SK-N-SH (cell line): ENCODE measurements around the gene HM13.

ENCODE experiments used
- EZH2phosphoT487 ChIP-seq: fragments of 200-600 bp; sonication (generic); IDR thresholded peaks from 2 replicates; pipeline ENCODE4 v1.6.1; 2017; ENCODE audit warnings: low read depth, mixed run types, mild to moderate bottlenecking, antibody characterized with exemption, moderate library complexity, borderline replicate concordance
- GABPA ChIP-seq: IDR thresholded peaks from 2 replicates; pipeline ENCODE4 v1.4.0; 2012; ENCODE audit warnings: low read depth, mild to moderate bottlenecking
- NFIC ChIP-seq: IDR thresholded peaks from 2 replicates; pipeline ENCODE4 v1.4.0; 2012; ENCODE audit warnings: borderline replicate concordance
- POLR2AphosphoS5 ChIP-seq: IDR thresholded peaks from 2 replicates; pipeline ENCODE4 v1.6.1; 2012; ENCODE audit warnings: low read depth, low read length
- TF ChIP-seq, protein P1 (sequence below): IDR thresholded peaks from 2 replicates; pipeline ENCODE4 v1.4.0; 2012; ENCODE audit warnings: low read depth
- TF ChIP-seq, protein P2 (sequence below): fragments of 200-600 bp; sonication (generic); IDR thresholded peaks from 2 replicates; pipeline ENCODE4 v1.6.1; 2017; ENCODE audit warnings: antibody characterized with exemption, mild to moderate bottlenecking, moderate library complexity
- TF ChIP-seq, protein P3 (sequence below): IDR thresholded peaks from 2 replicates; pipeline ENCODE4; 2012
- TF ChIP-seq, protein P4 (sequence below): IDR thresholded peaks from 2 replicates; pipeline ENCODE4 v1.4.0; 2012; ENCODE audit warnings: low read depth, borderline replicate concordance

DNA sequence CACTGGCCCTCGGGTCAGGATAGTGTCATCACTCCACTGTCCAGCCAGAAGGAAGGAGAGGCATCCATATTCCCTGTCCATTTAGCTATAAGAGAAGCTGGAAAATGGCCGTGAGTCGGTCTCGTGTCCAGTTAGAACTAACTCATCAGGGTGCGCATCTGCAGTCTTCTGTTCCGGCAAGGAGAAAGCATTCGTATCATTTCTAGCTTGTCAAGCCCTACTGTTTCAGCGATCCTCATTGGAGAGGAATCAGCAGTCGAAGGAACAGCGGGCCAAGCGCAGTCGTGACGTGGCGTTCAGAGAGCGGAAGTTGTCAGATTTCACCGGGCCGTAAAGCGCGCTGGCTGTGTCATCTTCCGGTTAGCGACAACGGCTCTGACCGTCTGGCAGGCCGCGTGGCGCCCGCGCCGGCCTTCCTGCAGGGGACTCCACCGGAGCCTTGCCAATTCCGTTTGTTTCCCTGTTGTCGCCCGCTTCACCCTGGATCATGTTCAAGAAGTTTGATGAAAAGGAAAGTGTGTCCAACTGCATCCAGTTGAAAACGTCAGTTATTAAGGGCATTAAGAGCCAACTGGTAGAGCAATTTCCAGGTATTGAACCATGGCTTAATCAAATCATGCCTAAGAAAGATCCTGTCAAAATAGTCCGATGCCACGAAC is 32.9 kb downstream of the HM13 start:
- TF ChIP-seq, protein P1, sequence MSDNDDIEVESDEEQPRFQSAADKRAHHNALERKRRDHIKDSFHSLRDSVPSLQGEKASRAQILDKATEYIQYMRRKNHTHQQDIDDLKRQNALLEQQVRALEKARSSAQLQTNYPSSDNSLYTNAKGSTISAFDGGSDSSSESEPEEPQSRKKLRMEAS, result peak; percentile 97
- TF ChIP-seq, protein P2, sequence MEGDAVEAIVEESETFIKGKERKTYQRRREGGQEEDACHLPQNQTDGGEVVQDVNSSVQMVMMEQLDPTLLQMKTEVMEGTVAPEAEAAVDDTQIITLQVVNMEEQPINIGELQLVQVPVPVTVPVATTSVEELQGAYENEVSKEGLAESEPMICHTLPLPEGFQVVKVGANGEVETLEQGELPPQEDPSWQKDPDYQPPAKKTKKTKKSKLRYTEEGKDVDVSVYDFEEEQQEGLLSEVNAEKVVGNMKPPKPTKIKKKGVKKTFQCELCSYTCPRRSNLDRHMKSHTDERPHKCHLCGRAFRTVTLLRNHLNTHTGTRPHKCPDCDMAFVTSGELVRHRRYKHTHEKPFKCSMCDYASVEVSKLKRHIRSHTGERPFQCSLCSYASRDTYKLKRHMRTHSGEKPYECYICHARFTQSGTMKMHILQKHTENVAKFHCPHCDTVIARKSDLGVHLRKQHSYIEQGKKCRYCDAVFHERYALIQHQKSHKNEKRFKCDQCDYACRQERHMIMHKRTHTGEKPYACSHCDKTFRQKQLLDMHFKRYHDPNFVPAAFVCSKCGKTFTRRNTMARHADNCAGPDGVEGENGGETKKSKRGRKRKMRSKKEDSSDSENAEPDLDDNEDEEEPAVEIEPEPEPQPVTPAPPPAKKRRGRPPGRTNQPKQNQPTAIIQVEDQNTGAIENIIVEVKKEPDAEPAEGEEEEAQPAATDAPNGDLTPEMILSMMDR, result no peak
- TF ChIP-seq, protein P3, sequence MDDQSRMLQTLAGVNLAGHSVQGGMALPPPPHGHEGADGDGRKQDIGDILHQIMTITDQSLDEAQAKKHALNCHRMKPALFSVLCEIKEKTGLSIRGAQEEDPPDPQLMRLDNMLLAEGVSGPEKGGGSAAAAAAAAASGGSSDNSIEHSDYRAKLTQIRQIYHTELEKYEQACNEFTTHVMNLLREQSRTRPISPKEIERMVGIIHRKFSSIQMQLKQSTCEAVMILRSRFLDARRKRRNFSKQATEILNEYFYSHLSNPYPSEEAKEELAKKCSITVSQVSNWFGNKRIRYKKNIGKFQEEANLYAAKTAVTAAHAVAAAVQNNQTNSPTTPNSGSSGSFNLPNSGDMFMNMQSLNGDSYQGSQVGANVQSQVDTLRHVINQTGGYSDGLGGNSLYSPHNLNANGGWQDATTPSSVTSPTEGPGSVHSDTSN, result no peak
- no peak for TF ChIP-seq EZH2phosphoT487
- TF ChIP-seq, protein P4, sequence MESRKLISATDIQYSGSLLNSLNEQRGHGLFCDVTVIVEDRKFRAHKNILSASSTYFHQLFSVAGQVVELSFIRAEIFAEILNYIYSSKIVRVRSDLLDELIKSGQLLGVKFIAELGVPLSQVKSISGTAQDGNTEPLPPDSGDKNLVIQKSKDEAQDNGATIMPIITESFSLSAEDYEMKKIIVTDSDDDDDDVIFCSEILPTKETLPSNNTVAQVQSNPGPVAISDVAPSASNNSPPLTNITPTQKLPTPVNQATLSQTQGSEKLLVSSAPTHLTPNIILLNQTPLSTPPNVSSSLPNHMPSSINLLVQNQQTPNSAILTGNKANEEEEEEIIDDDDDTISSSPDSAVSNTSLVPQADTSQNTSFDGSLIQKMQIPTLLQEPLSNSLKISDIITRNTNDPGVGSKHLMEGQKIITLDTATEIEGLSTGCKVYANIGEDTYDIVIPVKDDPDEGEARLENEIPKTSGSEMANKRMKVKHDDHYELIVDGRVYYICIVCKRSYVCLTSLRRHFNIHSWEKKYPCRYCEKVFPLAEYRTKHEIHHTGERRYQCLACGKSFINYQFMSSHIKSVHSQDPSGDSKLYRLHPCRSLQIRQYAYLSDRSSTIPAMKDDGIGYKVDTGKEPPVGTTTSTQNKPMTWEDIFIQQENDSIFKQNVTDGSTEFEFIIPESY, result no peak
- TF ChIP-seq GABPA, result peak; percentile 94
- TF ChIP-seq NFIC, result no peak
- peak; percentile 65; the same call in 1 of the 2 replicates for TF ChIP-seq POLR2AphosphoS5
